Occipital lobe (tissue), 2 donors: Measurements from ENCODE around the gene RPL19. TPM values are rescaled to one million over a fixed set of nuclear protein-coding genes. Genes with fewer than 3 reads are reported as not detected.

ENCODE experiments used
- DNase-seq: peaks from one replicate; lab custom pipeline; 2025; lab: John Stamatoyannopoulos, UW
- total RNA-seq: library from RNA; depleted of rRNA; stranded (reverse); fragments of >200 nt; gene quantifications from one replicate; pipeline ENCODE4 v1.2.3, GENCODE V29; 2014

The RPL19 gene
- total RNA-seq, 1 donor from 2014 or later: 958 TPM

DNA sequence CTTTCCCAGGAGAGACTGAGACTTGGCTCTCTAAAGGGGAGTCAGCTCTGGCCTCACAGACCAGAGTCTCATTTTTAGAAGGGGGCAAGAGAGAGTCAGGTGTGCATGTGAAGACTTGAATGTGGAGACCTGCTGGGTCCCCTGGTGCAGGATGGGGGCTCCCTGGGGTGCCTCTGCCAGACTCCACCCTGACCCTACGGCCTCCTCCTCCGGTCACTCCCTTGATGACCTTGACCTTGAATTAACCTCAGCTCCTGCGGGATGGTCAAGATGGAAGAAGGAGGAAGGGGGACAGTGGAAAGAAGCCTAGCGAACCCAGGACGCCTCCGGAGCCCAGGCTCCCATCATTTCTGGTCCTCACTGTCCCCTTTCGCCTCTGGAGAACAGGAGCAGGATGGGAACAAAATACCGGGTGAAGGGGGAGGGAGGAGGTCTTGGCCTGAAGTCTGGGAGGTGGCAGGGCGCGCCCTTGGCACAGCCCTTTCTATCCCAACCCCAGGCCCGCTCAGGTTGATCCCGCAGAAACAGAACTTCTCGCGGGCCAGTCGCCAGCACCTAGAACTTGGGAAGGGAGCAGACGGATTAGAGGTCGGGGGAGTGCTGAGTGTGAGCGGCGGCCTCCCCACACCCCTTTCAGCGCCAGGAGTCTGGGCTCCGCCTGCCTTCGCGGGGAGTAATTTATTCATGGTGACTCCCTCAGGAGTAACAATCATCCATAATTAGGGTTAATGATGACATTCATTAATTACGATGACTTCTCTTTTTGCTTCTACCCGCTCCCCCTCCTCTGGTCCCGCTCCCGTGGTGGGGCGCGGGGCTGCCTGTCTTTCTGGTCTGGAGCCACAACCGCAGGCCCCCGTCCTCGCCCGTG, 24.1 kb downstream of the RPL19 start:
- DNase-seq: no peak

- DNase-seq: no peak
Observed at GRCh38 chr17:39224778-39225307, 24.8 kb downstream of the RPL19 start.

- DNase-seq: no peak
Observed at GRCh38 chr17:39225308-39225958, 25.4 kb downstream of the RPL19 start, which contains the start of gene STAC2. Gene STAC2 (minus strand): TSS chr17:39225945. CDS start chr17:39225502, 443 bp downstream.

DNA sequence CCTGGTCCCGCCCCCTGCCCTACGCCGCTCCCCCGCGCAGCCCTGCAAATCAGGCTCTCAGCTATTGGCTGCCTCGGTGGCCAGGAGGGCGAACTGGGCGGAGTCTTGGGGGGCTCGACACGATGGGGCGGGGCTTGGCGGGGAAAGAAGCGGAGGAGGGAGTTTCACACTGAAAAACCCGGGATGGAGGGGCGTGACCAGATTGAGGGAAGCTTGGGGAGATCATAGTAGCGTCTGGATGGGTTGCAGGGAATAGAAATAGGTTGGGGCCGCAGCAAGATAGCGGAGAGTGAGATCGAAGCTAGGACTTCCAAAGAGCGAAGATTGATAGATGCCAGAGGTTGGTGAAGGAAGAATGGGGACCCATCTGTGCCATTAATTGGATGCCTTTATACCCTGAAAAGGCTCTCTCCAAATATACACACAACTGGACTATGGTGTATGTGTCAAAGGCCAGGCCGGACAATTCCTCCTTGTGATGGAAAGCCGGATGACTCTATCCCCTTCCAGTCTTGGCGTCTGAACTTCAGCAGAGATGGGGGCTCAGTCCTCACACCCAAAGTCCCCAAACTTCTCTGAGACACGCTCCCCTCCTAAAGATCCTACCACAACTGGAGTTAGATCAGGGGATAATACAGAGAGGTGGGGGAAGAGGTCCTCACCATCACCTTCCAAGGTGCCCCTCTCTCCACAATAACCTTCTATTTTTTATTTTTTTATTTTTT, 26.0 kb downstream of the RPL19 start:
- DNase-seq: peak; percentile 70

DNA sequence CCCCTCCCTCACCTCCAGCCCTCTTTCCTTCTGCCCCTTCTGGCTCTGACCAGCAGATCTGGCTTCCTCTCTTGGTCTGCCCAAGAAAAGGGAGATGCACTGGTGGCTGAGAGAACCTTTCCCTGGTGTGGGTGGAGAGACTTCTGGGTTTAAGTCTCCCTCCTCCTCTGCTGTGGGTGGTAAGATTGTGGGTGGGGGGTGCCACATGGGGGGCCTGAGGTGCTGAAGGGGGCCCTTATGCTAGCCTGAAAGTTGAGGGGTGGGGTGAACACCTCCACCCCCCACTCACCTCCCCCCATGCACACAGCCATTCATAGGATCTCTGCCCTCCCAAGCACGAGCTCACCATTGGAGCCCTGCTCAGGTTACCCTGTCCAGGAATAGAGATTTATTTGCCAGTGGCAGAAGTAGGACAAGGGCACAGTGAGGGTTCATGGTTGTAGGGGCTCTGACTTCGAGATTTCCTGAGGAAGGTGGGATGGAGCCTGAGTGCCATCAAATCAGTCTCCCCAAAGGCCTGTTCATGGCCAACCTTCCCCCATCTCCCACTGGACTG, 27.4 kb downstream of the RPL19 start:
- DNase-seq: no peak

DNA sequence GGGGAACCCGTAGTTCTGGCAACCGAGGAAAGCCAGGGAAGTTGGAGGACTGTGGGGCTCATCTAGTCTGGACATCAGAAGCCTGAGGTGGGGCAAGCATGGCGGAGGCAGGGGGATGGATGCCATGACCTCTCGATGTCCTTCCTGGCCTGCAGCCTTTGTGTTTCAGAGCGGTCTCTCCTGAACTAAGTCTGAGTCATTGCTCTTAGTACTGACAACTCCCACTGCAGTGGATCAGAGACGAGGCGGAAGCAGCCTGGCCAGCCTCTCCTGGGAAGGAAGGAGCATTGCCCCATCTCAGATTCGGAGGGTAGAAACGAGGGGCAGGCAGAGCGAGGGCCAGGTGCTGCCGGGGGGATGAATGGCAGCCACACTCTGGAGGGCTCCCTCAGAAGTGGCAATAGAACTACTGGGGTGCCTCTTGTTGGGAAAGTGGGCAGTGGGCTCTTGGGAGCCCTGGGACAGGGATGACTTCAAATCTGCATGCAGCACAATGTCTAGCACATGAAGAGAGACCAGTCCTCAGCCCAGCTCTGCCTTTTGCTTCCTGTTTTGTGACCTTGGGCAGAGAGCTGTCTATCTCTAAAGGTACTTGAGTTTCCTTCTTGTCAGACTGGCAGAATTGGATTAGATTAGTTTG, 29.3 kb downstream of the RPL19 start:
- no peak for DNase-seq

DNA sequence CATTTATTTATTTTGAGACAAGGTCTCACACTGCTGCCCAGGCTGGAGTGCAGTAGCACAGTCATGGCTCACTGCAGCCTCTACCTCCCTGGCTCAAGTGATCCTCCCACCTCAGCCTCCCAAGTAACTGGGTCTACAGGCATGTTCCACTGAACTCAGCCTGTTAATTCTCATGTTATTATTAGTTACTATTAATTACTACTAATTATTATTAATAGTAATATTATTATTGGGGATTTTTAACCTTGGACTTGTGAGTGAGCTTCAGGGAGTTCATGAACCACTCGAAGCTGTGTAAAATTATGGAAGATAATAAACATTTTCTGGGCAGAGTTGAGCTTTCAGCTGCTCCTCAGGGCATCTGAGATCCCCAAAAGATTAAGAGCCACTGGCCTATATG, 30.3 kb downstream of the RPL19 start:
- no peak for DNase-seq

GRCh38 chr17:39231091-39231561, 31.0 kb downstream of the RPL19 start:
- no peak for DNase-seq

GRCh38 chr17:39231591-39232551, 31.8 kb downstream of the RPL19 start:
- DNase-seq: no peak

GRCh38 chr17:39235555-39236449, 35.7 kb downstream of the RPL19 start:
- DNase-seq: no peak

DNA sequence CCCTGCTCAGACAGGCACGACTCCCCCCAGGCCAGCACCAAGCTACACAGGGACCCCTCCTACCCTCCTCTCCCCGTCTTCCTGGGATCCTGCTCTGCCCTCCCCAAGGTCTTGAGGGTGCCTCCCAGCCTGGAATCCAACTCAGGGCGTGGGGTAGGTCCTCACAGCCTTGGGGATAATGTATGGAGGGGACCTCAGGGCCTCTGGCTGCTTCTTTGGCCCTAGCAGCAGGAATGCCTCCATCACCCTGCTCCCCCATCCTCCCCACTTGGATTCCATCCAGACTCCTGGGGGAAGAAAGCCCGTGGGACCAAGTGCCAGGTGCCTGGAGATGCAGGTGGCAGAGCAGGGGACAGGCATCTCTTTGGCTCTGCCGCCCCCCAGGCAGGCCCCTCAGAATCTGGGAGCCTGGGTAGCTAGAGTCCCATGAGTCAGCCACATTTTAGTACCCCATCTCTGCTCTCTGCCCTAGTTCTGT, 36.4 kb downstream of the RPL19 start:
- no peak for DNase-seq

- no peak for DNase-seq
Observed at GRCh38 chr17:39236981-39237441, 36.9 kb downstream of the RPL19 start.

DNA sequence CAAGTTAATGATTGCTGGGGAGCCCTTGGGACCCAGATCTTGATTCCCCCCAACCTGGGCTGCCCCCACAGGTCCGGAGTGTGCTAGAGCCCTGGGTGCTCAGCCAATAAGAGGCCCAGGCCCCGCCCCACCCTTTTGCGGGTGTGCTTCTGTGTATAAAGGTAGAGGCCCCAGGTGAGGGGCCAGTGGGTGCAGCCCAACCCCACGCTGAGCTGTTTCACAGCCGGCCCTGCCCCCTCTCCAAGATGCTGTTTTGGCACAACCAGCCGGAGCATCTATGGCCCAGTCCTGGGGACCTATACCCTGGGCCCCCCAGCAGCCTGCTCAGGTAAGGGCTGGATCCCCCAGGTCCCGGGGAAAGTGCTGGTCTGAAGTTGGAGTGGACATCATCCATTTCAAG, 37.5 kb downstream of the RPL19 start:
- no peak for DNase-seq

- DNase-seq: no peak
Observed at GRCh38 chr17:39238311-39238972, 38.4 kb downstream of the RPL19 start.

DNA sequence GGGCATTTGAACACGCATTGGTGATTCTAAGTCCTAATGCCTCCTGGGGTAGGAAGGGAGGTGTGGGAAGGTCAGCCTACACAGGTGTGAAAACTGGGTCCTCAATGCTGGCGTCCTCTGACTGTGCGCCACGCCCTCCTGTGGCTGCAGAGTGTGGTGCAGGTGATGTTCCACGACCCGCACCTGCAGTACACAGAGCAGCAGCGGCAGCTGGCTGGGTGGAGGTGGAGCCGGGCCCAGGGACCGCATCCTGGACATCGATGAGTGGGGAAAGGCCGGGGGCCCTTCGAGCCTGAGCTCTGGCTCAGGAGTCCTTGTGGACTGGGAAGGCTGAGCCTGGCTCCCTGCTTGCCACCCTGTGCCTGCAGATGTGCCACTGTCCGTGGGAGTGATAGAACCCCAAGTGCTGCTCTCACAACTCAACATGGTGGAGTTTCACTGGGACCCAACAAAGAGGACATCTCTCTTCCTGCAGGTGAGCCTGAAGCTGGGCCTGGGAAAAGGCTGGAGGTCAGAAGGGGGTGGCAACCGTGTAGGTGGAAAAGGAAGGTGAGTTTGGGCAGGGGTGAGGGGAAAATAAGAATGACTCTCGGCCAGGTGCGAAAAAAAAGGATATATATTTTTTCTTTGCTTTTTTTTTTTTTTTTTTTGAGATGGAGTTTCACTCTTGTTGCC, 39.7 kb downstream of the RPL19 start:
- DNase-seq: no peak

GRCh38 chr17:39240631-39241030, 40.5 kb downstream of the RPL19 start:
- no peak for DNase-seq

GRCh38 chr17:39243155-39243554, 43.1 kb downstream of the RPL19 start:
- no peak for DNase-seq
